ENCODE results near the gene PRKG2.

Gene PRKG2

GRCh38 chr4:81085291-81085690 lies 129.7 kb downstream of the PRKG2 start:
- no peak for TF ChIP-seq Cebpa-rat (IDR thresholded peaks at IDR 0.05)
- Histone ChIP-seq H3K27me3 (no peaks in the 10 kb centered on the region), H3K4me1 (no peaks in the 10 kb centered on the region), H3K36me3 (peaks cover 0 to 3% (median 0%) of the 10 kb centered on the region in 11 experiments; a peak in 1 of 22 replicates), H3K4me3 (no peak overlapping the region), H3K9ac (no peak overlapping the region), H3K4me2 (no peak overlapping the region), H3K27ac (no peak overlapping the region), H4K20me1 (no peaks in the 10 kb centered on the region), H3K9me3 (replicated peaks in 1 of 11) (peaks cover 21 to 27% (median 22%) of the 10 kb centered on the region in 11 experiments)

- Histone ChIP-seq H3K9ac (no peak overlapping the region), H3K4me3 (no peak overlapping the region), H3K27ac (no peak overlapping the region), H3K27me3 (no peaks in the 10 kb centered on the region), H4K20me1 (no peaks in the 10 kb centered on the region), H3K9me3 (replicated peaks in 1 of 11) (peaks cover 26 to 33% (median 28%) of the 10 kb centered on the region in 11 experiments), H3K4me1 (peaks cover under 1 to 6% (median 3%) of the 10 kb centered on the region in 10 experiments; a peak in 12 of 20 replicates), H3K36me3 (peaks cover 0 to 3% (median 0%) of the 10 kb centered on the region in 11 experiments; a peak in 1 of 22 replicates), H3K4me2 (no peak overlapping the region)
- TF ChIP-seq Cebpa-rat (IDR thresholded peaks at IDR 0.05) = no peak
Measured at GRCh38 chr4:81084634-81085033, 130.4 kb downstream of the PRKG2 start.

GRCh38 chr4:81084029-81084428 lies 131.0 kb downstream of the PRKG2 start:
- H4K20me1 ChIP-seq = no peaks in the 10 kb centered on the region

GRCh38 chr4:81081156-81081555 lies 133.9 kb downstream of the PRKG2 start:
- H3K9ac ChIP-seq = no peak overlapping the region

More at GRCh38 chr4:81084029-81084428, 131.0 kb downstream of the PRKG2 start:
- no peak for TF ChIP-seq Cebpa-rat (IDR thresholded peaks at IDR 0.05)
- no peak overlapping the region for H3K4me3 ChIP-seq
- no peak overlapping the region for H3K9ac ChIP-seq
- peaks cover 6 to 12% (median 9%) of the 10 kb centered on the region in 10 experiments; a peak in 17 of 20 replicates for H3K4me1 ChIP-seq
- H3K36me3 ChIP-seq = peaks cover 0 to 3% (median 0%) of the 10 kb centered on the region in 11 experiments; a peak in 1 of 22 replicates
- no peaks in the 10 kb centered on the region for H3K27me3 ChIP-seq
- H3K9me3 ChIP-seq (replicated peaks in 1 of 11) = peaks cover 26 to 34% (median 28%) of the 10 kb centered on the region in 11 experiments
- no peak overlapping the region for H3K4me2 ChIP-seq
- H3K27ac ChIP-seq = no peak overlapping the region

GRCh38 chr4:81071013-81071412 lies 144.0 kb downstream of the PRKG2 start:
- no peak overlapping the region for H3K4me2 ChIP-seq
- H3K9ac ChIP-seq = no peak overlapping the region
- no peaks in the 10 kb centered on the region; a peak in 1 of 20 replicates for H3K4me1 ChIP-seq
- no peak overlapping the region for H3K4me3 ChIP-seq
- no peak for TF ChIP-seq Cebpa-rat (IDR thresholded peaks at IDR 0.05)
- H3K9me3 ChIP-seq (replicated peaks in 1 of 11) = no peaks in the 10 kb centered on the region
- H3K27ac ChIP-seq = no peak overlapping the region
- H3K27me3 ChIP-seq = no peaks in the 10 kb centered on the region
- no peaks in the 10 kb centered on the region for H4K20me1 ChIP-seq
- no peaks in the 10 kb centered on the region for H3K36me3 ChIP-seq

More at GRCh38 chr4:81081156-81081555, 133.9 kb downstream of the PRKG2 start:
- H3K36me3 ChIP-seq = peaks cover 0 to 3% (median 0%) of the 10 kb centered on the region in 11 experiments; a peak in 1 of 22 replicates
- H4K20me1 ChIP-seq = no peaks in the 10 kb centered on the region
- H3K27ac ChIP-seq = no peak overlapping the region
- no peaks in the 10 kb centered on the region for H3K27me3 ChIP-seq
- no peak for TF ChIP-seq Cebpa-rat (IDR thresholded peaks at IDR 0.05)
- H3K4me2 ChIP-seq = no peak overlapping the region
- H3K4me3 ChIP-seq = no peak overlapping the region
- H3K9me3 ChIP-seq (replicated peaks in 1 of 11) = peaks cover 26 to 34% (median 28%) of the 10 kb centered on the region in 11 experiments
- H3K4me1 ChIP-seq = peaks cover 7 to 27% (median 11%) of the 10 kb centered on the region in 10 experiments; a peak in 17 of 20 replicates

GRCh38 chr4:81069706-81070331 lies 145.2 kb downstream of the PRKG2 start:
- H3K4me2 ChIP-seq = no peak overlapping the region
- no peaks in the 10 kb centered on the region for H3K9me3 ChIP-seq (replicated peaks in 1 of 11)
- no peak overlapping the region for H3K27ac ChIP-seq
- H3K36me3 ChIP-seq = no peaks in the 10 kb centered on the region
- H3K4me3 ChIP-seq = no peak overlapping the region
- no peaks in the 10 kb centered on the region for H3K27me3 ChIP-seq
- no peak for TF ChIP-seq Cebpa-rat (IDR thresholded peaks at IDR 0.05)
- no peaks in the 10 kb centered on the region; a peak in 1 of 20 replicates for H3K4me1 ChIP-seq
- no peak overlapping the region for H3K9ac ChIP-seq
- no peaks in the 10 kb centered on the region for H4K20me1 ChIP-seq

- Histone ChIP-seq H3K27me3 (no peaks in the 10 kb centered on the region), H3K9me3 (replicated peaks in 1 of 11) (no peaks in the 10 kb centered on the region)
Measured at GRCh38 chr4:81065446-81065845, 149.6 kb downstream of the PRKG2 start.

GRCh38 chr4:81062001-81062400 lies 153.0 kb downstream of the PRKG2 start:
- no peak overlapping the region for H3K4me3 ChIP-seq
- H3K27ac ChIP-seq = no peak overlapping the region

More at GRCh38 chr4:81065446-81065845, 149.6 kb downstream of the PRKG2 start:
- no peaks in the 10 kb centered on the region for H4K20me1 ChIP-seq
- H3K4me1 ChIP-seq = no peaks in the 10 kb centered on the region
- H3K9ac ChIP-seq = no peak overlapping the region
- H3K27ac ChIP-seq = no peak overlapping the region
- no peak overlapping the region for H3K4me3 ChIP-seq
- no peaks in the 10 kb centered on the region for H3K36me3 ChIP-seq
- H3K4me2 ChIP-seq = no peak overlapping the region
- TF ChIP-seq Cebpa-rat (IDR thresholded peaks at IDR 0.05) = no peak

GRCh38 chr4:81061344-81061730 lies 153.7 kb downstream of the PRKG2 start:
- no peak overlapping the region for H3K4me3 ChIP-seq
- no peaks in the 10 kb centered on the region for H3K4me1 ChIP-seq
- no peaks in the 10 kb centered on the region for H3K36me3 ChIP-seq
- H3K27me3 ChIP-seq = no peaks in the 10 kb centered on the region
- no peaks in the 10 kb centered on the region for H3K9me3 ChIP-seq (replicated peaks in 1 of 11)
- H3K4me2 ChIP-seq = no peak overlapping the region
- no peak for TF ChIP-seq Cebpa-rat (IDR thresholded peaks at IDR 0.05)
- no peak overlapping the region for H3K9ac ChIP-seq
- H4K20me1 ChIP-seq = no peaks in the 10 kb centered on the region
- H3K27ac ChIP-seq = no peak overlapping the region

More at GRCh38 chr4:81062001-81062400, 153.0 kb downstream of the PRKG2 start:
- Histone ChIP-seq H3K27me3 (no peaks in the 10 kb centered on the region), H3K9ac (no peak overlapping the region), H3K9me3 (replicated peaks in 1 of 11) (no peaks in the 10 kb centered on the region), H3K4me2 (no peak overlapping the region), H3K36me3 (no peaks in the 10 kb centered on the region), H4K20me1 (no peaks in the 10 kb centered on the region), H3K4me1 (no peaks in the 10 kb centered on the region)
- TF ChIP-seq Cebpa-rat (IDR thresholded peaks at IDR 0.05) = no peak

All from BLaER1 treated with 17β-estradiol and CSF1 and Interleukin-3, amounts not matched to agents 10 nM and 100 nM (cell line).